HepG2 (cell line): ENCODE data around the gene VAC14. TPM values are rescaled to one million over a fixed set of nuclear protein-coding genes. Genes with fewer than 3 reads are reported as not detected.
A peak's percentile ranks its signal among the peaks of the same experiment; 100 is the strongest.

Experiments
- AHR ChIP-seq: IDR thresholded peaks from 2 replicates; pipeline ENCODE4 v1.6.1; 2018; ENCODE audit warnings: missing genetic modification reagents, missing compliant biosample characterization
- CENPX ChIP-seq: sonication (generic); formaldehyde crosslinking; IDR thresholded peaks from 2 replicates; pipeline ENCODE4 v1.9.0; 2021; ENCODE audit warnings: mild to moderate bottlenecking, missing genetic modification reagents, moderate library complexity
- EHMT2 ChIP-seq: fragments of 200-600 bp; sonication (generic); IDR thresholded peaks from 2 replicates; pipeline ENCODE4 v1.7.0; 2017; ENCODE audit warnings: antibody characterized with exemption, low read depth, low read length, borderline replicate concordance
- FOXO1 ChIP-seq: sonication (generic); formaldehyde crosslinking; IDR thresholded peaks from 2 replicates; pipeline ENCODE4 v1.4.0; 2020; ENCODE audit warnings: missing genetic modification reagents
- KDM5A ChIP-seq: fragments of 200-600 bp; sonication (generic); IDR thresholded peaks from 2 replicates; pipeline ENCODE4 v1.7.0; 2018; ENCODE audit warnings: antibody characterized with exemption, mild to moderate bottlenecking, low read length, borderline replicate concordance
- MLLT10 ChIP-seq: sonication (generic); formaldehyde crosslinking; IDR thresholded peaks from 2 replicates; pipeline ENCODE4 v1.4.0; 2020; ENCODE audit warnings: missing genetic modification reagents
- ONECUT2 ChIP-seq: sonication (generic); formaldehyde crosslinking; IDR thresholded peaks from 2 replicates; pipeline ENCODE4 v1.4.0; 2020; ENCODE audit warnings: missing genetic modification reagents
- RBM22 ChIP-seq: fragments of 200-400 bp; formaldehyde crosslinking; optimal IDR thresholded peaks from 2 replicates; pipeline ENCODE3; 2017; ENCODE audit warnings: mild to moderate bottlenecking, low read length, moderate library complexity
- TBP ChIP-seq: sonication (generic); formaldehyde crosslinking; IDR thresholded peaks from 2 replicates; pipeline ENCODE4 v1.5.0; 2020; ENCODE audit warnings: missing genetic modification reagents
- TERF1 ChIP-seq: sonication (generic); formaldehyde crosslinking; IDR thresholded peaks from 2 replicates; pipeline ENCODE4 v1.8.0; 2022; ENCODE audit warnings: mild to moderate bottlenecking, missing genetic modification reagents, moderate library complexity
- ZNF317 ChIP-seq: sonication (generic); formaldehyde crosslinking; IDR thresholded peaks from 2 replicates; pipeline ENCODE4 v1.5.0; 2020; ENCODE audit warnings: mild to moderate bottlenecking, missing genetic modification reagents
- ZNF460 ChIP-seq: sonication (generic); formaldehyde crosslinking; IDR thresholded peaks from 2 replicates; pipeline ENCODE4 v1.5.1; 2020; ENCODE audit warnings: missing genetic modification reagents, mild to moderate bottlenecking, borderline replicate concordance
- ZNF549 ChIP-seq: sonication (generic); formaldehyde crosslinking; IDR thresholded peaks from 2 replicates; pipeline ENCODE4 v1.5.0; 2020; ENCODE audit warnings: missing genetic modification reagents
- ZNF598 ChIP-seq: sonication (generic); formaldehyde crosslinking; IDR thresholded peaks from 2 replicates; pipeline ENCODE4 v1.5.1; 2020; ENCODE audit warnings: mild to moderate bottlenecking, missing genetic modification reagents, borderline replicate concordance
- ZNF703 ChIP-seq: sonication (generic); formaldehyde crosslinking; IDR thresholded peaks from 2 replicates; pipeline ENCODE4 v1.5.1; 2020; ENCODE audit warnings: missing genetic modification reagents, mild to moderate bottlenecking, moderate library complexity, borderline replicate concordance
- ZNF792 ChIP-seq: IDR thresholded peaks from 2 replicates; pipeline ENCODE4 v1.6.1; 2016
- polyA plus RNA-seq, 8 experiments: library from polyadenylated mRNA; depleted of rRNA in 3 of 8; stranded (reverse) in 7 of 8; unstranded in 1 of 8; fragments of >200 nt; fragmentation: Illumina TruSeq in 4 of 8; extraction: Trizol in 4 of 8; gene quantifications; 2 replicates each; pipeline versions ENCODE4 v1.2.1 to v1.2.3, GENCODE V29; 2011 to 2016; ENCODE audit warnings: low read depth in 4 of 8, missing spikeins in 1 of 8, mixed read lengths in 1 of 8; ENCODE audit not compliant: insufficient read depth in 1 of 8
- total RNA-seq, 5 experiments: library from RNA; depleted of rRNA; stranded (reverse); fragments of >200 nt; fragmentation: Illumina TruSeq; extraction: Trizol; gene quantifications; 2 replicates each; pipeline ENCODE4 v1.2.3, GENCODE V29; 2016; ENCODE audit warnings: low read depth in 1 of 5
- TF ChIP-seq, protein P1 (sequence below): sonication (generic); formaldehyde crosslinking; IDR thresholded peaks from 2 replicates; pipeline ENCODE4 v1.9.0; 2021; ENCODE audit warnings: mild to moderate bottlenecking, missing genetic modification reagents
- TF ChIP-seq, protein P2 (sequence below): sonication (generic); formaldehyde crosslinking; IDR thresholded peaks from 2 replicates; pipeline ENCODE4 v1.4.0; 2020; ENCODE audit warnings: missing genetic modification reagents, borderline replicate concordance
- TF ChIP-seq, protein P3 (sequence below): sonication (generic); formaldehyde crosslinking; IDR thresholded peaks from 2 replicates; pipeline ENCODE4 v1.4.0; 2020; ENCODE audit warnings: missing genetic modification reagents

VAC14 gene
- total and polyA plus RNA-seq, 2 of the 13 experiments (the other 11 are each of a cell fraction or from before 2014, with no cell fraction given), result 23.5 to 24.6 TPM

DNA sequence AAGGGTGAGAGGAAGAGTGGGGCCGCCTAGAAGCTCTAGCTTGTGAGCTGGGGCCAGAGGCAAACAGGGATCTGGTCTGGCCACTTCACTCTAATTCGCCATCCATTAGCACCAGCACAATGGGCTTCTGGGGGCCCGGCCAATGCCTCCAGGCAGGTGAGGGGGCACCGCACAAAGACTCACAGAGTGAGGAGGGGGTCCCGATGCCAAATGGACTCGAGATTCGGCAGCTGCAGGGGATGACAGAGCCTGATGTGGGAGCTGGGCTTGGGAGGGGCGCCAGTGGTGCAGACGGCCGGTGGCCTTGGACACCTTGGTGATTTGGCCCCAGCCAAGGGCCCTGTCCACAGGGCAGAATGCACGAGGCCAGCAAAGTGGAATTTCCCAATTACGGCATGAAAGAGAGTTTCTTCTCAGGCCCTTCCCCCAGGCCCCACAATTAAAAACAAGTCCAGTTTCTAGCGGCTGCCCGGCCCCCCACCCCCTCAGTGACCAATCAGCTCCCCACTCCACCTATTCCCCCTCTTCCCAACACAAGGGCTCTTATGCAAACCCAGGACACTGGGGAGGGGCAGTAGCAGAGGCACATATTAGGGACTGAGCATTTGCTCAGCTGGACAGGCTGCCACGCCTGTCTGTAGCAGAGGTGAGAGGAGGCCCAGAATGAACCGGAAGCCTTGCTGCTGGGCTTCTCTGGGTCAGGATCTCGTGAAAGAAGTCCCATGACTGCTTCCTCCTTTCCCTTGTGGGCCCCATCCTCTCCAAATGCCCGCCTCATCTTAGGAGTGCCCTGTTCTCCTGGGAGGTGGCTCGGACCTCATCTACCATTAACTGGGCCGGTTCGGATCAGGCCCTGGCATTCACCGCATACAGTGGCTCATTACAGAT lies 75.7 kb downstream of the VAC14 start (continued):
- TF ChIP-seq ZNF792 (CRISPR knock-in tag) (peak; percentile 33), TBP (CRISPR knock-in tag) (peak; percentile 86), ZNF549 (CRISPR knock-in tag) (no peak), ZNF598 (CRISPR knock-in tag) (0 out of 2 replicates have a peak, but pooled peaks have one; percentile 31), KDM5A (peak; percentile 74; the same call in 1 of the 2 replicates), EHMT2 (peak; percentile 39; the same call in 1 of the 2 replicates), RBM22 (peak; percentile 43), ONECUT2 (CRISPR knock-in tag) (peak; percentile 21; the same call in 1 of the 2 replicates), ZNF317 (CRISPR knock-in tag) (no peak), TERF1 (CRISPR knock-in tag) (no peak), ZNF703 (CRISPR knock-in tag) (peak; percentile 70), AHR (CRISPR knock-in tag) (peak; percentile 16; the same call in 1 of the 2 replicates), FOXO1 (CRISPR knock-in tag) (peak; percentile 87), ZNF460 (CRISPR knock-in tag) (no peak; the same call in 1 of the 2 replicates), MLLT10 (CRISPR knock-in tag) (no peak), CENPX (CRISPR knock-in tag) (no peak)
- TF ChIP-seq, protein P1, sequence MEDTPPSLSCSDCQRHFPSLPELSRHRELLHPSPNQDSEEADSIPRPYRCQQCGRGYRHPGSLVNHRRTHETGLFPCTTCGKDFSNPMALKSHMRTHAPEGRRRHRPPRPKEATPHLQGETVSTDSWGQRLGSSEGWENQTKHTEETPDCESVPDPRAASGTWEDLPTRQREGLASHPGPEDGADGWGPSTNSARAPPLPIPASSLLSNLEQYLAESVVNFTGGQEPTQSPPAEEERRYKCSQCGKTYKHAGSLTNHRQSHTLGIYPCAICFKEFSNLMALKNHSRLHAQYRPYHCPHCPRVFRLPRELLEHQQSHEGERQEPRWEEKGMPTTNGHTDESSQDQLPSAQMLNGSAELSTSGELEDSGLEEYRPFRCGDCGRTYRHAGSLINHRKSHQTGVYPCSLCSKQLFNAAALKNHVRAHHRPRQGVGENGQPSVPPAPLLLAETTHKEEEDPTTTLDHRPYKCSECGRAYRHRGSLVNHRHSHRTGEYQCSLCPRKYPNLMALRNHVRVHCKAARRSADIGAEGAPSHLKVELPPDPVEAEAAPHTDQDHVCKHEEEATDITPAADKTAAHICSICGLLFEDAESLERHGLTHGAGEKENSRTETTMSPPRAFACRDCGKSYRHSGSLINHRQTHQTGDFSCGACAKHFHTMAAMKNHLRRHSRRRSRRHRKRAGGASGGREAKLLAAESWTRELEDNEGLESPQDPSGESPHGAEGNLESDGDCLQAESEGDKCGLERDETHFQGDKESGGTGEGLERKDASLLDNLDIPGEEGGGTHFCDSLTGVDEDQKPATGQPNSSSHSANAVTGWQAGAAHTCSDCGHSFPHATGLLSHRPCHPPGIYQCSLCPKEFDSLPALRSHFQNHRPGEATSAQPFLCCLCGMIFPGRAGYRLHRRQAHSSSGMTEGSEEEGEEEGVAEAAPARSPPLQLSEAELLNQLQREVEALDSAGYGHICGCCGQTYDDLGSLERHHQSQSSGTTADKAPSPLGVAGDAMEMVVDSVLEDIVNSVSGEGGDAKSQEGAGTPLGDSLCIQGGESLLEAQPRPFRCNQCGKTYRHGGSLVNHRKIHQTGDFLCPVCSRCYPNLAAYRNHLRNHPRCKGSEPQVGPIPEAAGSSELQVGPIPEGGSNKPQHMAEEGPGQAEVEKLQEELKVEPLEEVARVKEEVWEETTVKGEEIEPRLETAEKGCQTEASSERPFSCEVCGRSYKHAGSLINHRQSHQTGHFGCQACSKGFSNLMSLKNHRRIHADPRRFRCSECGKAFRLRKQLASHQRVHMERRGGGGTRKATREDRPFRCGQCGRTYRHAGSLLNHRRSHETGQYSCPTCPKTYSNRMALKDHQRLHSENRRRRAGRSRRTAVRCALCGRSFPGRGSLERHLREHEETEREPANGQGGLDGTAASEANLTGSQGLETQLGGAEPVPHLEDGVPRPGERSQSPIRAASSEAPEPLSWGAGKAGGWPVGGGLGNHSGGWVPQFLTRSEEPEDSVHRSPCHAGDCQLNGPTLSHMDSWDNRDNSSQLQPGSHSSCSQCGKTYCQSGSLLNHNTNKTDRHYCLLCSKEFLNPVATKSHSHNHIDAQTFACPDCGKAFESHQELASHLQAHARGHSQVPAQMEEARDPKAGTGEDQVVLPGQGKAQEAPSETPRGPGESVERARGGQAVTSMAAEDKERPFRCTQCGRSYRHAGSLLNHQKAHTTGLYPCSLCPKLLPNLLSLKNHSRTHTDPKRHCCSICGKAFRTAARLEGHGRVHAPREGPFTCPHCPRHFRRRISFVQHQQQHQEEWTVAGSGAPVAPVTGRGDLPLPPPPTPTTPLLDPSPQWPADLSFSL (CRISPR knock-in tag), result no peak; the same call in 1 of the 2 replicates
- TF ChIP-seq, protein P2, sequence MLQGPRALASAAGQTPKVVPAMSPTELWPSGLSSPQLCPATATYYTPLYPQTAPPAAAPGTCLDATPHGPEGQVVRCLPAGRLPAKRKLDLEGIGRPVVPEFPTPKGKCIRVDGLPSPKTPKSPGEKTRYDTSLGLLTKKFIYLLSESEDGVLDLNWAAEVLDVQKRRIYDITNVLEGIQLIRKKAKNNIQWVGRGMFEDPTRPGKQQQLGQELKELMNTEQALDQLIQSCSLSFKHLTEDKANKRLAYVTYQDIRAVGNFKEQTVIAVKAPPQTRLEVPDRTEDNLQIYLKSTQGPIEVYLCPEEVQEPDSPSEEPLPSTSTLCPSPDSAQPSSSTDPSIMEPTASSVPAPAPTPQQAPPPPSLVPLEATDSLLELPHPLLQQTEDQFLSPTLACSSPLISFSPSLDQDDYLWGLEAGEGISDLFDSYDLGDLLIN (CRISPR knock-in tag), result peak; percentile 15
- TF ChIP-seq, protein P3, sequence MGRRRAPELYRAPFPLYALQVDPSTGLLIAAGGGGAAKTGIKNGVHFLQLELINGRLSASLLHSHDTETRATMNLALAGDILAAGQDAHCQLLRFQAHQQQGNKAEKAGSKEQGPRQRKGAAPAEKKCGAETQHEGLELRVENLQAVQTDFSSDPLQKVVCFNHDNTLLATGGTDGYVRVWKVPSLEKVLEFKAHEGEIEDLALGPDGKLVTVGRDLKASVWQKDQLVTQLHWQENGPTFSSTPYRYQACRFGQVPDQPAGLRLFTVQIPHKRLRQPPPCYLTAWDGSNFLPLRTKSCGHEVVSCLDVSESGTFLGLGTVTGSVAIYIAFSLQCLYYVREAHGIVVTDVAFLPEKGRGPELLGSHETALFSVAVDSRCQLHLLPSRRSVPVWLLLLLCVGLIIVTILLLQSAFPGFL (CRISPR knock-in tag), result 0 out of 2 replicates have a peak, but pooled peaks have one; percentile 75
